ENCODE results near the gene ADGRG3. TPM values are rescaled to one million over a fixed set of nuclear protein-coding genes. Genes with fewer than 3 reads are reported as not detected.

The ADGRG3 gene
- total RNA-seq, 1 donor from 2014 or later, result not detected

- no peaks in the 10 kb centered on the region for H3K27me3 Mint-ChIP-seq (ENCODE audit: low read depth)
- no peak overlapping the region for H3K4me3 Mint-ChIP-seq (ENCODE audit: unreplicated experiment)
- no peak overlapping the region for H3K27ac Mint-ChIP-seq (ENCODE audit: unreplicated experiment)
- DNase-seq (ENCODE audit: low spot score), result peak; percentile 1
- TF ChIP-seq, protein P1, sequence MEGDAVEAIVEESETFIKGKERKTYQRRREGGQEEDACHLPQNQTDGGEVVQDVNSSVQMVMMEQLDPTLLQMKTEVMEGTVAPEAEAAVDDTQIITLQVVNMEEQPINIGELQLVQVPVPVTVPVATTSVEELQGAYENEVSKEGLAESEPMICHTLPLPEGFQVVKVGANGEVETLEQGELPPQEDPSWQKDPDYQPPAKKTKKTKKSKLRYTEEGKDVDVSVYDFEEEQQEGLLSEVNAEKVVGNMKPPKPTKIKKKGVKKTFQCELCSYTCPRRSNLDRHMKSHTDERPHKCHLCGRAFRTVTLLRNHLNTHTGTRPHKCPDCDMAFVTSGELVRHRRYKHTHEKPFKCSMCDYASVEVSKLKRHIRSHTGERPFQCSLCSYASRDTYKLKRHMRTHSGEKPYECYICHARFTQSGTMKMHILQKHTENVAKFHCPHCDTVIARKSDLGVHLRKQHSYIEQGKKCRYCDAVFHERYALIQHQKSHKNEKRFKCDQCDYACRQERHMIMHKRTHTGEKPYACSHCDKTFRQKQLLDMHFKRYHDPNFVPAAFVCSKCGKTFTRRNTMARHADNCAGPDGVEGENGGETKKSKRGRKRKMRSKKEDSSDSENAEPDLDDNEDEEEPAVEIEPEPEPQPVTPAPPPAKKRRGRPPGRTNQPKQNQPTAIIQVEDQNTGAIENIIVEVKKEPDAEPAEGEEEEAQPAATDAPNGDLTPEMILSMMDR (IDR thresholded peaks at IDR 0.05), result no peak
- peaks cover 4% of the 10 kb centered on the region for H3K9me3 Mint-ChIP-seq (ENCODE audit: low read depth)
- no peaks in the 10 kb centered on the region for H3K36me3 Mint-ChIP-seq (ENCODE audit: low read depth)
- peaks cover 26% of the 10 kb centered on the region for H3K4me1 Mint-ChIP-seq (ENCODE audit: low read depth)
Measured at GRCh38 chr16:57732714-57733113, 64.6 kb downstream of the ADGRG3 start.

GRCh38 chr16:57734308-57734924, 66.3 kb downstream of the ADGRG3 start:
- H3K9me3 Mint-ChIP-seq (ENCODE audit: low read depth), result peaks cover 4% of the 10 kb centered on the region
- H3K4me3 Mint-ChIP-seq (ENCODE audit: unreplicated experiment), result peak overlapping the region; percentile 99
- TF ChIP-seq, protein P1 (IDR thresholded peaks at IDR 0.05), result no peak
- peak; percentile 86 for DNase-seq (ENCODE audit: low spot score)
- H3K27me3 Mint-ChIP-seq (ENCODE audit: low read depth), result no peaks in the 10 kb centered on the region
- peaks cover 26% of the 10 kb centered on the region for H3K4me1 Mint-ChIP-seq (ENCODE audit: low read depth)
- H3K27ac Mint-ChIP-seq (ENCODE audit: unreplicated experiment), result peak overlapping the region; percentile 99
- no peaks in the 10 kb centered on the region for H3K36me3 Mint-ChIP-seq (ENCODE audit: low read depth)

DNA sequence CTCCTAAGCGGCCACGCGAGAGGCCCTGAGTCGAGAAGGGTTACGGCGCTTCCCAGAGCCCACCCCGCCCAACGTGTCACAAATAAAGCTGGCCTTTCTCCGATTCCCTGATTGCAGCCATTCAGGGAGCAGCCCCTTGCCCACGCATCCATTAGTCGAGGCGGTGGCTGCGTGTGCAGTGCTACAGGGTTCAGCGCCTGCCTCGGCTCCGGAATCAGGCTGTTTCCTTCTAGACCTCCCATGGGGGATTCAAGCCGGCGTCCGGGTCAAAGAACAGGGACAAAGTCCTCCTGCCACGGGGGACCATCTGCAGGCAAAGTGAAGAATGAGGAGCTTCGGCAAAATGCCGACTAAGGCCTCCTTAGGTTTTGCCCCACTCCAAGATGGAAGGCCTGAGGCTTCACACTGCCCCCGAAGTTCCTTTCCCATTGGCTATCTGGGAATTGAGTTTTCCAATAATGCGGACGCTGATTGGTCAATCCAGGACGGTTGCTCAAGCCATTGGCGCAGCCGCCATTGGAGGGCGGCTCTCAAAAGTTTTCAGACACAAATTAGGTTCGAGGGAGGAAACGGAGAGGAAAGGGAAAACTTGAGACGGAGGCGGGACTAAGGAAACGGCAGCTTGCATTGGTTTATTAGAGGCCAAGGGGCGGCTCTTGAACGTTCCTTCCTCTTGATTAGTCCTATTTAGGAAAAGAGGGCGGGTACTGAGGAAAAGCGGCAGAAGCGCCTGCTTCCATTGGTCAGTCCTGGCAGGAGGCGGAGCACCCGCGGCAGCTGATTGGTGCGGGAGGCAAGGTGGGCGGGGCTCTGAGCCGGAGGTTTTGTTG, 67.0 kb downstream of the ADGRG3 start:
- Mint-ChIP-seq H3K4me3 (ENCODE audit: unreplicated experiment) (peak overlapping the region; percentile 99), H3K4me1 (ENCODE audit: low read depth) (peaks cover 26% of the 10 kb centered on the region), H3K9me3 (ENCODE audit: low read depth) (peaks cover 4% of the 10 kb centered on the region), H3K27ac (ENCODE audit: unreplicated experiment) (peak overlapping the region; percentile 99), H3K36me3 (ENCODE audit: low read depth) (no peaks in the 10 kb centered on the region), H3K27me3 (ENCODE audit: low read depth) (no peaks in the 10 kb centered on the region)
- DNase-seq (ENCODE audit: low spot score), result peak; percentile 85
- TF ChIP-seq, protein P1 (IDR thresholded peaks at IDR 0.05), result no peak

- H3K36me3 Mint-ChIP-seq (ENCODE audit: low read depth), result no peaks in the 10 kb centered on the region
- peaks cover 26% of the 10 kb centered on the region for H3K4me1 Mint-ChIP-seq (ENCODE audit: low read depth)
- H3K27me3 Mint-ChIP-seq (ENCODE audit: low read depth), result no peaks in the 10 kb centered on the region
- H3K4me3 Mint-ChIP-seq (ENCODE audit: unreplicated experiment), result peak within 1 kb of the TSS; percentile 99
- peaks cover 4% of the 10 kb centered on the region for H3K9me3 Mint-ChIP-seq (ENCODE audit: low read depth)
- peak within 1 kb of the TSS; percentile 99 for H3K27ac Mint-ChIP-seq (ENCODE audit: unreplicated experiment)
- TF ChIP-seq, protein P1 (IDR thresholded peaks at IDR 0.05), result no peak
- peak; percentile 99 for DNase-seq (ENCODE audit: low spot score)
Measured at GRCh38 chr16:57735755-57736418, 67.8 kb downstream of the ADGRG3 start, which contains the start of gene KATNB1. Gene KATNB1 (plus strand): TSS chr16:57735770. CDS start chr16:57737244, 1,474 bp downstream.
